Measurements from ENCODE around the gene BTNL3.

DNA sequence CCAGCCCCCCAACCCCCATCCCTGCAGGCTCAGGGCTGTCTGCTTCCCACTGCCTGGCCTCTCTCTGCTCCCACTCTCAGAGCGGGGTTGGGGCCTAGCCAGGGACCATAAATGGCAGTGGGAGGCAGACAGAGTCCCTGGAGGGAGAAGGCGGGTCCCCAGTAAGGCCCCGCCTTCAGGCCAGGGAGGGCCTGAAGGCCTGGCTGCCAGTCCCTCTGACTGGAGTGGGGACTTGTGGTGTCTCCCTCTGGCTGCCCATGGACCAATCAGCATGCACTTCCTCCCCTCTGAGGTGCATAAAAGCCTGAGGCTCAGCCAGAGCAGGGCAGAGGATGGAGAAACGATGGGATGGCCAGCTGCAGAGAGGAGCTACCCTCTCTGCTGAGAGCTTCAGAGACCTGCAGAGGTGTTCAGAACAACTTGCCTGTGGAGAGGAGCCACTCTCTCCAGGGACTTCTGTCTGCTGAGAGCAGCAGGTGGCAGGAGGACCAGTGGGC lies 48.8 kb downstream of the BTNL3 start:
- TF ChIP-seq, protein P1, sequence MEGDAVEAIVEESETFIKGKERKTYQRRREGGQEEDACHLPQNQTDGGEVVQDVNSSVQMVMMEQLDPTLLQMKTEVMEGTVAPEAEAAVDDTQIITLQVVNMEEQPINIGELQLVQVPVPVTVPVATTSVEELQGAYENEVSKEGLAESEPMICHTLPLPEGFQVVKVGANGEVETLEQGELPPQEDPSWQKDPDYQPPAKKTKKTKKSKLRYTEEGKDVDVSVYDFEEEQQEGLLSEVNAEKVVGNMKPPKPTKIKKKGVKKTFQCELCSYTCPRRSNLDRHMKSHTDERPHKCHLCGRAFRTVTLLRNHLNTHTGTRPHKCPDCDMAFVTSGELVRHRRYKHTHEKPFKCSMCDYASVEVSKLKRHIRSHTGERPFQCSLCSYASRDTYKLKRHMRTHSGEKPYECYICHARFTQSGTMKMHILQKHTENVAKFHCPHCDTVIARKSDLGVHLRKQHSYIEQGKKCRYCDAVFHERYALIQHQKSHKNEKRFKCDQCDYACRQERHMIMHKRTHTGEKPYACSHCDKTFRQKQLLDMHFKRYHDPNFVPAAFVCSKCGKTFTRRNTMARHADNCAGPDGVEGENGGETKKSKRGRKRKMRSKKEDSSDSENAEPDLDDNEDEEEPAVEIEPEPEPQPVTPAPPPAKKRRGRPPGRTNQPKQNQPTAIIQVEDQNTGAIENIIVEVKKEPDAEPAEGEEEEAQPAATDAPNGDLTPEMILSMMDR (IDR thresholded peaks at IDR 0.05; ENCODE audit: extremely low read depth in 1 of 2, insufficient read depth in 1 of 2, low read depth in 1 of 2, low read length in 2 of 2) = no peak
- TF ChIP-seq, protein P2, sequence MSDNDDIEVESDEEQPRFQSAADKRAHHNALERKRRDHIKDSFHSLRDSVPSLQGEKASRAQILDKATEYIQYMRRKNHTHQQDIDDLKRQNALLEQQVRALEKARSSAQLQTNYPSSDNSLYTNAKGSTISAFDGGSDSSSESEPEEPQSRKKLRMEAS (IDR thresholded peaks at IDR 0.05; ENCODE audit: insufficient read depth, insufficient read length) = no peak
- TF ChIP-seq POLR2A (IDR thresholded peaks at IDR 0.05; ENCODE audit: low read depth, low read length) = no peak
- TF ChIP-seq EZH2 (IDR thresholded peaks at IDR 0.05; ENCODE audit: borderline replicate concordance, low read depth, low read length, severe bottlenecking) = no peak
